NOMO-1 treated with DMSO at 0.1 percent for 48 hours (cell line): Measurements from ENCODE around the gene AOPEP.
"Not testable (repeated sequence)": the region's sequence is repeated elsewhere in the genome, so short reads cannot be mapped to it uniquely, and the experiment has no call there.

Source experiments
- DNase-seq: peaks from one replicate; lab custom pipeline; 2025; ENCODE audit not compliant: unreplicated experiment; lab: John Stamatoyannopoulos, UW

Gene AOPEP

GRCh38 chr9:94951324-94952135 is 225.0 kb downstream of the AOPEP start:
- no peak for DNase-seq

GRCh38 chr9:94952565-94953373 is 226.3 kb downstream of the AOPEP start:
- no peak for DNase-seq

- no peak for DNase-seq
Measured at GRCh38 chr9:94956731-94957130, 230.2 kb downstream of the AOPEP start.

GRCh38 chr9:94960964-94961363 is 234.5 kb downstream of the AOPEP start:
- DNase-seq = no peak

- no peak for DNase-seq
Measured at GRCh38 chr9:94961870-94962269, 235.4 kb downstream of the AOPEP start.

GRCh38 chr9:94965631-94966030 is 239.1 kb downstream of the AOPEP start:
- DNase-seq = not testable (repeated sequence)

- DNase-seq = not testable (repeated sequence)
Measured at GRCh38 chr9:94966046-94966445, 239.5 kb downstream of the AOPEP start.

- DNase-seq = no peak
Measured at GRCh38 chr9:94967482-94967881, 241.0 kb downstream of the AOPEP start.

- no peak for DNase-seq
Measured at GRCh38 chr9:94971378-94972131, 245.1 kb downstream of the AOPEP start.

GRCh38 chr9:94973451-94973941 is 247.0 kb downstream of the AOPEP start:
- DNase-seq = no peak

- DNase-seq = no peak
Measured at GRCh38 chr9:94974154-94974879, 247.8 kb downstream of the AOPEP start.

GRCh38 chr9:94975480-94975879 is 249.0 kb downstream of the AOPEP start:
- no peak for DNase-seq

GRCh38 chr9:94976077-94976476 is 249.6 kb downstream of the AOPEP start:
- DNase-seq = no peak

- no peak for DNase-seq
Measured at GRCh38 chr9:94977416-94977815, 250.9 kb downstream of the AOPEP start.

GRCh38 chr9:94979904-94980507 is 253.5 kb downstream of the AOPEP start:
- DNase-seq = no peak

GRCh38 chr9:94980947-94981722 is 254.6 kb downstream of the AOPEP start:
- no peak for DNase-seq

GRCh38 chr9:94981723-94982090 is 255.2 kb downstream of the AOPEP start:
- DNase-seq = no peak

GRCh38 chr9:94982211-94982610 is 255.7 kb downstream of the AOPEP start:
- DNase-seq = no peak

- DNase-seq = no peak
Measured at GRCh38 chr9:94983552-94983951, 257.1 kb downstream of the AOPEP start.
